H1 (cell line): Measurements from ENCODE around the gene CCIN. TPM values are rescaled to one million over a fixed set of nuclear protein-coding genes. Genes with fewer than 3 reads are reported as not detected.

Experiments
- CTCF ChIA-PET: fragments of 300-600 bp; sonication (Branson Sonifier 250); formaldehyde crosslinking; loops from one replicate; lab custom pipeline; 2021; ENCODE audit not compliant: partially characterized antibody; lab: Charles Lee
- POLR2A ChIA-PET: fragments of 300-600 bp; sonication (Branson Sonifier 250); formaldehyde crosslinking; loops from one replicate; lab custom pipeline; 2021; ENCODE audit warnings: inconsistent platforms; ENCODE audit not compliant: partially characterized antibody; lab: Charles Lee
- DNase-seq, 2 experiments: peaks; one replicate each; pipeline versions ENCODE4 v3.0.0 to v3.0.0-alpha.2; 2010 to 2022; ENCODE audit warnings: low spot score in 2 of 2, low read depth in 1 of 2, mixed read lengths in 1 of 2
- FAIRE-seq: peaks from 2 replicates; lab custom pipeline; 2011; peaks lifted over from hg19 to GRCh38; lab: Jason Lieb, UNC
- H2AFZ ChIP-seq: 2 replicates; pipeline ENCODE4 v1.8.1; 2012; ENCODE audit warnings: low read length, inconsistent platforms
- H2AK5ac ChIP-seq: 2 replicates; pipeline ENCODE4 v1.6.1; 2013; ENCODE audit warnings: low read depth, low read length
- H2BK120ac ChIP-seq: replicated peaks from 2 replicates; pipeline ENCODE3; 2013; ENCODE audit warnings: low read depth, low read length, inconsistent platforms
- H2BK12ac ChIP-seq: 2 replicates; pipeline ENCODE4 v1.6.1; 2013; ENCODE audit warnings: low read depth, low read length
- H2BK15ac ChIP-seq: 2 replicates; pipeline ENCODE4 v1.6.1; 2013; ENCODE audit warnings: low read length
- H2BK20ac ChIP-seq: 2 replicates; pipeline ENCODE4 v1.6.1; 2013; ENCODE audit warnings: low read length
- H2BK5ac ChIP-seq: 2 replicates; pipeline ENCODE4 v1.6.1; 2013; ENCODE audit warnings: low read depth, low read length
- H3K14ac ChIP-seq: 2 replicates; pipeline ENCODE4 v1.6.1; 2013; ENCODE audit warnings: inconsistent platforms; ENCODE audit not compliant: insufficient read length
- H3K18ac ChIP-seq: 2 replicates; pipeline ENCODE4 v1.6.1; 2013; ENCODE audit warnings: low read length; ENCODE audit errors: extremely low read depth
- H3K23ac ChIP-seq: 2 replicates; pipeline ENCODE4 v1.6.1; 2013; ENCODE audit warnings: inconsistent platforms; ENCODE audit not compliant: insufficient read length
- H3K23me2 ChIP-seq: 2 replicates; pipeline ENCODE4 v1.6.1; 2013; ENCODE audit warnings: low read depth, low read length
- H3K27ac ChIP-seq: 2 replicates; pipeline ENCODE4 v1.6.1; 2011; ENCODE audit warnings: low read depth, low read length, inconsistent platforms
- H3K27me3 ChIP-seq, 4 experiments: replicated peaks in 1 of 4; 1 replicate in 1 of 4; 2 replicates in 3 of 4; pipeline versions ENCODE4 v1.6.1 to v1.8.1; 2011 to 2013; ENCODE audit warnings: low read length in 3 of 4, mild to moderate bottlenecking in 3 of 4, inconsistent platforms in 2 of 4, mixed read lengths in 2 of 4, moderate library complexity in 1 of 4; ENCODE audit not compliant: control insufficient read depth in 3 of 4, insufficient read depth in 3 of 4; ENCODE audit errors: extremely low read depth in 1 of 4
- H3K36me3 ChIP-seq, 4 experiments: 2 replicates each; pipeline versions ENCODE4 v1.6.1 to v1.8.1; 2011 to 2013; ENCODE audit warnings: mild to moderate bottlenecking in 4 of 4, low read length in 3 of 4, moderate library complexity in 2 of 4, control low read depth in 1 of 4, inconsistent platforms in 1 of 4; ENCODE audit not compliant: insufficient read depth in 4 of 4, control insufficient read depth in 2 of 4
- H3K4ac ChIP-seq: replicated peaks from 2 replicates; pipeline ENCODE3; 2013; ENCODE audit warnings: low read length, low read depth, mixed read lengths, inconsistent platforms; ENCODE audit not compliant: insufficient read length
- H3K4me1 ChIP-seq, 4 experiments: replicated peaks in 1 of 4; 1 replicate in 1 of 4; 2 replicates in 3 of 4; pipeline versions ENCODE4 v1.6.1 to v1.8.1; 2011 to 2013; ENCODE audit warnings: low read length in 3 of 4, inconsistent platforms in 2 of 4, mixed read lengths in 1 of 4; ENCODE audit not compliant: insufficient read depth in 4 of 4, control insufficient read depth in 3 of 4
- H3K4me2 ChIP-seq, 2 experiments: 2 replicates each; pipeline versions ENCODE4 v1.6.1 to v1.8.1; 2011 to 2013; ENCODE audit warnings: low read depth in 2 of 2, low read length in 2 of 2, control low read depth in 1 of 2, inconsistent platforms in 1 of 2, mild to moderate bottlenecking in 1 of 2; ENCODE audit not compliant: insufficient read depth in 1 of 2
- H3K4me3 ChIP-seq, 4 experiments: fragments of 200-600, 300-600 bp in 1 of 4; sonication (generic), shearing (Covaris generic), sonication (Bioruptor Twin) in 1 of 4; 2 replicates each; pipeline versions ENCODE4 v1.5.1 to v1.8.1; 2011 to 2016; ENCODE audit warnings: low read length in 4 of 4, low read depth in 3 of 4, control low read depth in 2 of 4, inconsistent platforms in 2 of 4, mild to moderate bottlenecking in 2 of 4, mixed read lengths in 1 of 4, moderate library complexity in 1 of 4; ENCODE audit not compliant: insufficient read depth in 2 of 4; ENCODE audit errors: extremely low read depth in 1 of 4
- H3K56ac ChIP-seq: replicated peaks from 2 replicates; pipeline ENCODE3; 2013; ENCODE audit warnings: low read depth, mild to moderate bottlenecking, mixed read lengths, low read length, inconsistent platforms; ENCODE audit not compliant: insufficient read length
- H3K79me1 ChIP-seq: 2 replicates; pipeline ENCODE4 v1.6.1; 2013; ENCODE audit warnings: low read depth, low read length, control low read depth
- H3K79me2 ChIP-seq, 2 experiments: 2 replicates each; pipeline versions ENCODE4 v1.6.1 to v1.8.1; 2012 to 2013; ENCODE audit warnings: low read length in 2 of 2, mild to moderate bottlenecking in 2 of 2, inconsistent platforms in 1 of 2; ENCODE audit not compliant: insufficient read depth in 2 of 2, control insufficient read depth in 1 of 2
- H3K9ac ChIP-seq, 4 experiments: replicated peaks in 1 of 4; 1 replicate in 1 of 4; 2 replicates in 3 of 4; pipeline versions ENCODE4 v1.6.1 to v1.8.1; 2011 to 2013; ENCODE audit warnings: low read depth in 3 of 4, low read length in 3 of 4, control low read depth in 2 of 4, mild to moderate bottlenecking in 2 of 4, moderate library complexity in 2 of 4, inconsistent platforms in 1 of 4; ENCODE audit errors: extremely low read depth in 1 of 4
- H3K9me3 ChIP-seq, 2 experiments: 2 replicates each; pipeline versions ENCODE4 v1.6.1 to v1.8.1; 2012 to 2013; ENCODE audit warnings: mild to moderate bottlenecking in 2 of 2, moderate library complexity in 2 of 2, control low read depth in 1 of 2, inconsistent platforms in 1 of 2, low read depth in 1 of 2, low read length in 1 of 2, mixed read lengths in 1 of 2; ENCODE audit not compliant: insufficient read depth in 2 of 2
- H4K20me1 ChIP-seq, 2 experiments: replicated peaks in 1 of 2; 2 replicates each; pipeline versions ENCODE3 to v1.8.1; 2011 to 2013; ENCODE audit warnings: inconsistent platforms in 2 of 2, low read length in 2 of 2, mild to moderate bottlenecking in 1 of 2; ENCODE audit not compliant: insufficient read depth in 2 of 2, control insufficient read depth in 1 of 2
- H4K5ac ChIP-seq: 2 replicates; pipeline ENCODE4 v1.6.1; 2013; ENCODE audit warnings: low read length, low read depth, mixed read lengths, inconsistent platforms; ENCODE audit not compliant: insufficient read length
- H4K8ac ChIP-seq: 2 replicates; pipeline ENCODE4 v1.8.0; 2013; ENCODE audit warnings: mild to moderate bottlenecking, moderate library complexity, low read length, inconsistent platforms; ENCODE audit not compliant: insufficient read depth; ENCODE audit errors: extremely low read depth
- H4K91ac ChIP-seq: replicated peaks from 2 replicates; pipeline ENCODE3; 2013; ENCODE audit warnings: low read length, mixed read lengths, inconsistent platforms; ENCODE audit not compliant: insufficient read length
- POLR2AphosphoS5 ChIP-seq: IDR thresholded peaks from 2 replicates; pipeline ENCODE4 v1.6.1; 2011; ENCODE audit warnings: low read depth, low read length
- RNF2 ChIP-seq: fragments of 200-900, 300-1000 bp; sonication (generic); IDR thresholded peaks from 2 replicates; pipeline ENCODE4 v1.7.1; 2016; ENCODE audit warnings: borderline replicate concordance, low read depth, mild to moderate bottlenecking, antibody characterized with exemption, low read length; ENCODE audit not compliant: poor library complexity, severe bottlenecking; ENCODE audit errors: missing control alignments
- SIX5 ChIP-seq: IDR thresholded peaks from 2 replicates; pipeline ENCODE4 v1.6.1; 2011; ENCODE audit warnings: mild to moderate bottlenecking, low read depth, low read length
- SP4 ChIP-seq: IDR thresholded peaks from 2 replicates; pipeline ENCODE4 v1.6.1; 2012; ENCODE audit warnings: low read length, inconsistent platforms
- WGBS, 2 experiments: shearing (Covaris generic) in 1 of 2; methylation state at CpG; one replicate each; pipeline versions ENCODE4 v1.1.6 to v1.1.7; 2013 to 2015; ENCODE audit warnings: low lambda C conversion rate in 2 of 2, mixed read lengths in 2 of 2, inconsistent platforms in 1 of 2, low coverage in 1 of 2, missing lambda C conversion rate in 1 of 2; ENCODE audit not compliant: insufficient replicate concordance in 2 of 2, insufficient coverage in 1 of 2, insufficient read length in 1 of 2; ENCODE audit errors: extremely low coverage in 1 of 2, missing lambda C conversion rate in 1 of 2; 5-methylcytosine and 5-hydroxymethylcytosine counted together
- polyA plus RNA-seq, 7 experiments: library from polyadenylated mRNA; depleted of rRNA in 3 of 7; stranded (reverse) in 5 of 7; unstranded in 2 of 7; fragments of >200 nt in 5 of 7; fragments of 200-250 nt in 2 of 7; gene quantifications; 1 replicate in 5 of 7; 2 replicates in 1 of 7; 4 replicates in 1 of 7; pipeline versions ENCODE4 v1.2.1 to v1.2.3, GENCODE V29; 2011 to 2013; ENCODE audit warnings: missing spikeins in 2 of 7, mixed read lengths in 2 of 7
- total RNA-seq: library from RNA; stranded (reverse); fragmentation: NEBNext Ultra II Directional; extraction: Animal tissue kit (Norgen Biotek cat#: 25700); gene quantifications from 2 replicates; pipeline ENCODE4 v1.2.1, GENCODE V29; 2021

Gene CCIN
- total and polyA plus RNA-seq, 2 of the 8 experiments (the other 6 are each of a cell fraction or from before 2014, with no cell fraction given) = 0.19 to 0.21 TPM

GRCh38 chr9:36129139-36129538, 40.0 kb upstream of the CCIN start:
- FAIRE-seq (no peak), DNase-seq (no peak)
- Histone ChIP-seq H3K14ac (no peak overlapping the region), H3K4me1 (no peaks in the 10 kb centered on the region), H4K91ac (no peak overlapping the region), H3K79me2 (no peaks in the 10 kb centered on the region), H3K27me3 (peaks cover 0 to 8% (median 5%) of the 10 kb centered on the region in 4 experiments; a peak in 4 of 7 replicates), H3K23me2 (no peaks in the 10 kb centered on the region), H3K27ac (no peak overlapping the region), H3K4me3 (no peak overlapping the region), H4K5ac (no peak overlapping the region), H3K4ac (no peak overlapping the region), H3K23ac (no peak overlapping the region), H3K56ac (no peak overlapping the region), H4K8ac (no peak overlapping the region), H2AK5ac (no peak overlapping the region), H2BK20ac (no peak overlapping the region), H2BK15ac (no peak overlapping the region), H3K9me3 (no peaks in the 10 kb centered on the region), H2AFZ (no peak overlapping the region), H2BK5ac (no peak overlapping the region), H3K4me2 (no peak overlapping the region), H2BK12ac (no peak overlapping the region), H3K18ac (no peak overlapping the region), H3K9ac (no peak overlapping the region), H2BK120ac (no peak overlapping the region), H4K20me1 (no peaks in the 10 kb centered on the region), H3K36me3 (no peaks in the 10 kb centered on the region; a peak in 1 of 8 replicates), H3K79me1 (no peaks in the 10 kb centered on the region)
- 94% methylated on average over 12 of the region's 12 CpGs; no CpG with 5 or more reads in 1 of the 2 experiments for WGBS, 2 experiments
- no peak for TF ChIP-seq SP4
- no peak for TF ChIP-seq SIX5
- no peak for TF ChIP-seq POLR2AphosphoS5
- no peak for TF ChIP-seq RNF2
- ChIA-PET CTCF (interaction anchor here (0.8 to 1.8 kb wide), 3 partner anchors 9 to 36 kb away, joined by 3 to 11 read pairs (median 4); no protein-coding TSS in a partner anchor), POLR2A (interaction anchor here (1.4 to 2.6 kb wide), 2 partner anchors 15 to 35 kb away, joined by 4 to 9 read pairs; no protein-coding TSS in a partner anchor)
